ENCODE data around the gene MUC4.

DNA sequence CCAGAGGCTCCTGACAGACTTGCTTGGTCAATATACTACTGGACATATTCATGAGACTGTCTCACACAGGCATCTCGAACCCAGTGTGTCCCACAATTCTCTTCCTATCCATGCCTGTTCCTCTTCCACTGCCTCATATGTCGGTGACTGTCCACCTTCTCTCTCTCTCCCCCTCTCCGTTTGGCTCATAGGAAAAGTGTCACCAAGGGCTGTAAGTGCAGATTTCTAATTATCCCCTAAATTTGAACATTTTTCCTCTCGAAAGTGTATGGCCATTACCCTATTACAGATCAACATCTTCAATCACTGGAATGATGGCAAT, 113.4 kb downstream of the MUC4 start:
- TF ChIP-seq EP300 (IDR thresholded peaks at IDR 0.05) = no peak
- TF ChIP-seq, protein P1, sequence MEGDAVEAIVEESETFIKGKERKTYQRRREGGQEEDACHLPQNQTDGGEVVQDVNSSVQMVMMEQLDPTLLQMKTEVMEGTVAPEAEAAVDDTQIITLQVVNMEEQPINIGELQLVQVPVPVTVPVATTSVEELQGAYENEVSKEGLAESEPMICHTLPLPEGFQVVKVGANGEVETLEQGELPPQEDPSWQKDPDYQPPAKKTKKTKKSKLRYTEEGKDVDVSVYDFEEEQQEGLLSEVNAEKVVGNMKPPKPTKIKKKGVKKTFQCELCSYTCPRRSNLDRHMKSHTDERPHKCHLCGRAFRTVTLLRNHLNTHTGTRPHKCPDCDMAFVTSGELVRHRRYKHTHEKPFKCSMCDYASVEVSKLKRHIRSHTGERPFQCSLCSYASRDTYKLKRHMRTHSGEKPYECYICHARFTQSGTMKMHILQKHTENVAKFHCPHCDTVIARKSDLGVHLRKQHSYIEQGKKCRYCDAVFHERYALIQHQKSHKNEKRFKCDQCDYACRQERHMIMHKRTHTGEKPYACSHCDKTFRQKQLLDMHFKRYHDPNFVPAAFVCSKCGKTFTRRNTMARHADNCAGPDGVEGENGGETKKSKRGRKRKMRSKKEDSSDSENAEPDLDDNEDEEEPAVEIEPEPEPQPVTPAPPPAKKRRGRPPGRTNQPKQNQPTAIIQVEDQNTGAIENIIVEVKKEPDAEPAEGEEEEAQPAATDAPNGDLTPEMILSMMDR (IDR thresholded peaks at IDR 0.05) = no peak
- TF ChIP-seq POLR2A (IDR thresholded peaks at IDR 0.05) = no peak
- TF ChIP-seq POLR2AphosphoS5 (IDR thresholded peaks at IDR 0.05) = no peak

All from upper lobe of left lung (tissue), 4 donors.